Fibroblast of lung (primary cell): ENCODE data around the gene CEACAM5.

Source experiments
- CTCF ChIP-seq, 2 donors: IDR thresholded peaks in 1 of 2; conservative IDR thresholded peaks in 1 of 2; 1 replicate in 1 of 2; 2 replicates in 1 of 2; pipeline ENCODE4 v1.5.1; 2011 to 2012; ENCODE audit warnings: low read length in 2 of 2, control low read depth in 1 of 2, inconsistent platforms in 1 of 2, low read depth in 1 of 2, mild to moderate bottlenecking in 1 of 2
- EZH2 ChIP-seq: IDR thresholded peaks from 2 replicates; pipeline ENCODE4 v1.5.1; 2012; ENCODE audit warnings: low read length, control low read depth, mild to moderate bottlenecking; ENCODE audit errors: missing control alignments

GRCh38 chr19:41714598-41714997 is 6.2 kb downstream of the CEACAM5 start:
- TF ChIP-seq CTCF (conservative IDR thresholded peaks at IDR 0.05 in 1 of 2, IDR thresholded peaks at IDR 0.05 in 1 of 2; ENCODE audit: low read depth in 1 of 2, low read length in 2 of 2), result no peak
- no peak for TF ChIP-seq EZH2
